ENCODE data around the gene RAI2. TPM values are rescaled to one million over a fixed set of nuclear protein-coding genes. Genes with fewer than 3 reads are reported as not detected.
A peak's percentile ranks its signal among the peaks of the same experiment; 100 is the strongest.

RAI2 gene
- total and polyA plus RNA-seq, 2 experiments from 2014 or later: 0.83 to 0.99 TPM

- Histone ChIP-seq H3K9me2 (ENCODE audit: insufficient read depth) (no peaks in the 10 kb centered on the region), H3K4me3 (peak overlapping the region; percentile 65), H3K36me3 (ENCODE audit: insufficient read depth) (no peaks in the 10 kb centered on the region), H3K79me2 (replicated peaks; ENCODE audit: insufficient read depth) (no peaks in the 10 kb centered on the region), H4K20me1 (replicated peaks; ENCODE audit: insufficient read depth) (no peaks in the 10 kb centered on the region), H3F3A (replicated peaks; ENCODE audit: low read depth) (no peaks in the 10 kb centered on the region), H3K4me2 (peak overlapping the region; percentile 84), H2AFZ (peak overlapping the region; percentile 90), H3K4me1 (ENCODE audit: insufficient read depth) (no peaks in the 10 kb centered on the region), H3K27ac (ENCODE audit: low read depth) (no peak overlapping the region), H3K27me3 (ENCODE audit: insufficient read depth) (peaks cover 66% of the 10 kb centered on the region)
- peak; percentile 41 for ATAC-seq
- Mint-ChIP-seq H3K9me3 (no peaks in the 10 kb centered on the region), H3K4me3 (peak overlapping the region; percentile 83), H3K36me3 (ENCODE audit: low read depth) (no peaks in the 10 kb centered on the region), H3K4me1 (peaks cover 15% of the 10 kb centered on the region; the same call in 2 of the 3 replicates), H3K27me3 (ENCODE audit: insufficient read depth, low read depth, poor library complexity) (peaks cover 38% of the 10 kb centered on the region), H3K27ac (no peak overlapping the region)
- DNase-seq (ENCODE audit: low spot score): peak; percentile 11
- TF ChIP-seq EZH2phosphoT487 (IDR thresholded peaks at IDR 0.05; ENCODE audit: unreplicated experiment) (no peak), STAT1 (IDR thresholded peaks at IDR 0.05; ENCODE audit: unreplicated experiment) (no peak), EZH2 (IDR thresholded peaks at IDR 0.05; ENCODE audit: low read depth, unreplicated experiment) (peak; percentile 59), POLR2AphosphoS5 (IDR thresholded peaks at IDR 0.05; ENCODE audit: low read depth) (no peak), REST (IDR thresholded peaks at IDR 0.05; ENCODE audit: unreplicated experiment) (no peak)
- TF ChIP-seq, protein P1, sequence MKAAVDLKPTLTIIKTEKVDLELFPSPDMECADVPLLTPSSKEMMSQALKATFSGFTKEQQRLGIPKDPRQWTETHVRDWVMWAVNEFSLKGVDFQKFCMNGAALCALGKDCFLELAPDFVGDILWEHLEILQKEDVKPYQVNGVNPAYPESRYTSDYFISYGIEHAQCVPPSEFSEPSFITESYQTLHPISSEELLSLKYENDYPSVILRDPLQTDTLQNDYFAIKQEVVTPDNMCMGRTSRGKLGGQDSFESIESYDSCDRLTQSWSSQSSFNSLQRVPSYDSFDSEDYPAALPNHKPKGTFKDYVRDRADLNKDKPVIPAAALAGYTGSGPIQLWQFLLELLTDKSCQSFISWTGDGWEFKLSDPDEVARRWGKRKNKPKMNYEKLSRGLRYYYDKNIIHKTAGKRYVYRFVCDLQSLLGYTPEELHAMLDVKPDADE (IDR thresholded peaks at IDR 0.05): no peak
Measured at GRCh38 chrX:17859609-17860178, 1.4 kb downstream of the RAI2 start.

DNA sequence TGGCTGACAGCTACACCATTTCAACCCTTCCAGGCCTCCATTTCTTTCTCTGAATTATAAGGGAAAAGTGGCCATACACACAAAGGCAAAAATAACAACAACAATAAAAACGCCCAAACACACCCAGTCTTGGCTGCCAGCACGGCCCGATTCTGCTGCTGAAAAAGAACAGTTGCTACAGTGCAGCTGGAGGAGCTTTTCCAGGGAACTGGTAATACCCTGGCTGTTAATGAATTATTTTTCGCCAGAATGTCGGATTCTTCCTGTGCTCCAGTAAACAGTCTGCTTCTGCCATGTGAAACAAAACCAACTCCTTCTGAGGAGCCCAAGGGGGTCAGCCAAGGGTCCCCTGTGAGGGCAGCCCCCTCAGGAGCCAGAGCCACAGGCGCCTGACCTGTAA is 6.6 kb downstream of the RAI2 start:
- Histone ChIP-seq H3K79me2 (replicated peaks; ENCODE audit: insufficient read depth) (no peaks in the 10 kb centered on the region), H3K9me2 (ENCODE audit: insufficient read depth) (no peaks in the 10 kb centered on the region), H3F3A (replicated peaks; ENCODE audit: low read depth) (no peaks in the 10 kb centered on the region), H3K36me3 (ENCODE audit: insufficient read depth) (no peaks in the 10 kb centered on the region), H3K4me2 (no peak overlapping the region), H4K20me1 (replicated peaks; ENCODE audit: insufficient read depth) (no peaks in the 10 kb centered on the region), H3K27ac (ENCODE audit: low read depth) (no peak overlapping the region), H3K4me1 (ENCODE audit: insufficient read depth) (no peaks in the 10 kb centered on the region), H2AFZ (no peak overlapping the region), H3K27me3 (ENCODE audit: insufficient read depth) (peaks cover 31% of the 10 kb centered on the region), H3K4me3 (no peak overlapping the region)
- no peaks in the 10 kb centered on the region for H3K9me3 Mint-ChIP-seq
- H3K4me3 Mint-ChIP-seq: no peak overlapping the region
- peaks cover 27% of the 10 kb centered on the region for H3K27me3 Mint-ChIP-seq (ENCODE audit: insufficient read depth, low read depth, poor library complexity)
- no peaks in the 10 kb centered on the region for H3K36me3 Mint-ChIP-seq (ENCODE audit: low read depth)
- H3K27ac Mint-ChIP-seq: no peak overlapping the region
- no peak for DNase-seq (ENCODE audit: low spot score)
- ATAC-seq: no peak
- peaks cover 10% of the 10 kb centered on the region; the same call in 2 of the 3 replicates for H3K4me1 Mint-ChIP-seq
- TF ChIP-seq ZNF462 (CRISPR knock-in tag; IDR thresholded peaks at IDR 0.05) (no peak), CTCF (conservative IDR thresholded peaks at IDR 0.05; ENCODE audit: low read depth in 2 of 2) (no peak), EZH2 (IDR thresholded peaks at IDR 0.05; ENCODE audit: low read depth, unreplicated experiment) (no peak)
